MM.1S (cell line): ENCODE results near the gene TIPIN.

ENCODE experiments used
- CTCF ChIP-seq: fragments of 300-600 bp; sonication (generic); IDR thresholded peaks from 2 replicates; pipeline ENCODE4 v1.5.1; 2016; ENCODE audit warnings: antibody characterized with exemption, low read length, mixed read lengths
- EZH2 ChIP-seq: fragments of 300-600 bp; sonication (generic); optimal IDR thresholded peaks from 2 replicates; pipeline ENCODE3; 2017; ENCODE audit warnings: low read depth, mild to moderate bottlenecking, antibody characterized with exemption, low read length, mixed read lengths

- TF ChIP-seq EZH2 (no peak), CTCF (no peak)
Observed at GRCh38 chr15:66394472-66394871, 38.0 kb upstream of the TIPIN start.
